Lower lobe of right lung (tissue), 2 donors: ENCODE data around the gene HIBCH. TPM values are rescaled to one million over a fixed set of nuclear protein-coding genes. Genes with fewer than 3 reads are reported as not detected.
A peak's percentile ranks its signal among the peaks of the same experiment; 100 is the strongest.

ENCODE experiments used
- ATAC-seq, 2 donors: fragments of 200-7000 bp; cut with Tn5 transposase; one replicate each; pipeline ENCODE4 v1.9.1; 2020 to 2022; ENCODE audit warnings: mild to moderate bottlenecking in 2 of 2, moderate library complexity in 2 of 2
- DNase-seq: peaks from one replicate; pipeline ENCODE4 v3.0.0-alpha.2; 2020
- H3K27ac ChIP-seq: fragments of 200-600 bp; one replicate; pipeline ENCODE4 v1.8.0; 2022
- H3K27me3 ChIP-seq: fragments of 200-600 bp; one replicate; pipeline ENCODE4 v1.8.0; 2022; ENCODE audit warnings: low read depth
- H3K36me3 ChIP-seq: fragments of 200-600 bp; one replicate; pipeline ENCODE4 v1.8.0; 2022; ENCODE audit warnings: mild to moderate bottlenecking
- H3K4me1 ChIP-seq: fragments of 200-600 bp; one replicate; pipeline ENCODE4 v1.8.0; 2022
- H3K4me3 ChIP-seq: fragments of 200-600 bp; one replicate; pipeline ENCODE4 v1.8.0; 2022; ENCODE audit warnings: mild to moderate bottlenecking
- H3K9me3 ChIP-seq: fragments of 200-600 bp; one replicate; pipeline ENCODE4 v1.8.0; 2022
- intact Hi-C: fragments of 100-400 bp; cut with DNase I; formaldehyde crosslinking; loops from one replicate; pipeline ENCODE4 v1.11.0; 2022
- total RNA-seq: library from RNA; stranded (reverse); fragmentation: NEBNext Ultra II Directional; extraction: Animal tissue kit (Norgen Biotek cat#: 25700); gene quantifications from one replicate; pipeline ENCODE4 v1.2.1, GENCODE V29; 2021
- TF ChIP-seq, protein P1 (sequence below): fragments of 200-600 bp; IDR thresholded peaks from one replicate; pipeline ENCODE4 v1.8.0; 2022; ENCODE audit warnings: antibody characterized with exemption, mild to moderate bottlenecking
- donor health status: DM: no; HTN: yes; CAD: no; lungs with severe emphysema.

Gene HIBCH
- total RNA-seq, 1 donor from 2014 or later: 24.3 TPM

DNA sequence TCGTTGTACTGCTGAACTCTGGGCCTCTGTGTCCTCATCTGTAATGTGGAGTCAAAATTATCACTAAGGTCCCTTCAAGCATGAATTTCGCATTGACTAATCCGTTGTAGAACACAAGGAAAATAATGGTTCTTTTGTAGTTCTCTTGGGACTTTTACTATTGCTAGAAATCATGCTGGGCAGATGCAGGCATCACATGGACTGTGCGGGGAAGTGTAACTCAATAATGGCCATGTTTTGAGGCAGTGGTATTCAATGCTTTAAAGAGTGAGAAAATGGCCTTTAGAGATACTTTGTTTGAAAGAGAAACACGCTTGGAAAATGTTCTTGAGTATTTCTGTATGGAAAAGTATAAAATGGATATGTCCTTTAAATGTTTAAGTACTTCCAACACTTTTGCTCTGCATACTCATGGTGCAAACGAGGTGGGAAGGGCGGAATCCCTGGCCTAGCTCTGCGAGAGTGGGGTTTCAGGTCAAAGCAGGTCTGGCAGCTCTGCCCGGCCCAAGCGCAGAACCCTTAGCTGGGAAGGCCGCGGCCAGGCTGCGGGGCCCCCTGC lies 139.8 kb downstream of the HIBCH start:
- no peak for DNase-seq
- Histone ChIP-seq H3K9me3 (no peaks in the 10 kb centered on the region), H3K4me1 (peaks cover 6% of the 10 kb centered on the region), H3K4me3 (peak overlapping the region; percentile 70), H3K27ac (peak overlapping the region; percentile 66), H3K36me3 (no peaks in the 10 kb centered on the region), H3K27me3 (no peaks in the 10 kb centered on the region)
- TF ChIP-seq, protein P1, sequence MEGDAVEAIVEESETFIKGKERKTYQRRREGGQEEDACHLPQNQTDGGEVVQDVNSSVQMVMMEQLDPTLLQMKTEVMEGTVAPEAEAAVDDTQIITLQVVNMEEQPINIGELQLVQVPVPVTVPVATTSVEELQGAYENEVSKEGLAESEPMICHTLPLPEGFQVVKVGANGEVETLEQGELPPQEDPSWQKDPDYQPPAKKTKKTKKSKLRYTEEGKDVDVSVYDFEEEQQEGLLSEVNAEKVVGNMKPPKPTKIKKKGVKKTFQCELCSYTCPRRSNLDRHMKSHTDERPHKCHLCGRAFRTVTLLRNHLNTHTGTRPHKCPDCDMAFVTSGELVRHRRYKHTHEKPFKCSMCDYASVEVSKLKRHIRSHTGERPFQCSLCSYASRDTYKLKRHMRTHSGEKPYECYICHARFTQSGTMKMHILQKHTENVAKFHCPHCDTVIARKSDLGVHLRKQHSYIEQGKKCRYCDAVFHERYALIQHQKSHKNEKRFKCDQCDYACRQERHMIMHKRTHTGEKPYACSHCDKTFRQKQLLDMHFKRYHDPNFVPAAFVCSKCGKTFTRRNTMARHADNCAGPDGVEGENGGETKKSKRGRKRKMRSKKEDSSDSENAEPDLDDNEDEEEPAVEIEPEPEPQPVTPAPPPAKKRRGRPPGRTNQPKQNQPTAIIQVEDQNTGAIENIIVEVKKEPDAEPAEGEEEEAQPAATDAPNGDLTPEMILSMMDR: no peak
- intact Hi-C loops: no loop called here
- no peak for ATAC-seq

DNA sequence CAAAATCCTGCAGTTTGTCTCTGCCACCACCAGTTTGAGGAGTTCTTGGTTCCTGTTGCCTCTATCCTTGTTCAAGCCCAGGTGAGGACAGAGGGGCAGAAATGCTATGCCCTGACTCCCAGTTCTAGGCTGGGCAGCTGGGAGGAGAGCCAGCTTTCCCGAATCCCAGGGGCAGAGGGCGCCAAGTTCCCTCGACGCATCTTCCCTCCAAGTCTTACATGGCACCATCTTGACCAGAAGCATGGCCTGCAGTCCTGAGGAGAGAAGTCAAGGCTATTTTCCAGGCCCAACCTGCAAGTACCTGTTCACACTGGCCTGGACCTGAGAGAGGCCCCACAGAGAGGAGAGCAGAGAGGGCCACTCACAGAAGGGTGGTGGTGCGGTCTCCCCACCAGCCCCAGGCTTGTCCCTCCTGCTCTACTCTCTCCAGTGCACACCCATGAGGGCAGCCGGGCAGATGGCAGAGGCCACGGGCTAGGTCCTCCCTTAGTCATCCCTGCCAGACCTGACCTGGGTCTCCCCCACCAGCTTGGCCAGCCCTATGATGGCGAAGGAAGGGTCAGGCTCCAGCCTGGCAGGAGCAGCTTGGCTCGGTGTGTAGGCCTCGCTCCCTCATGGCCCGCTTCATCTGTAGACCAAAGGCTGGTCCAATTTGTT lies 141.4 kb downstream of the HIBCH start:
- intact Hi-C loops: no loop called here
- Histone ChIP-seq H3K27ac (no peak overlapping the region), H3K9me3 (no peaks in the 10 kb centered on the region), H3K4me3 (no peak overlapping the region), H3K36me3 (no peaks in the 10 kb centered on the region), H3K27me3 (no peaks in the 10 kb centered on the region), H3K4me1 (peaks cover 6% of the 10 kb centered on the region)
- no peak for DNase-seq
- ATAC-seq: no peak
- TF ChIP-seq, protein P1: no peak

DNA sequence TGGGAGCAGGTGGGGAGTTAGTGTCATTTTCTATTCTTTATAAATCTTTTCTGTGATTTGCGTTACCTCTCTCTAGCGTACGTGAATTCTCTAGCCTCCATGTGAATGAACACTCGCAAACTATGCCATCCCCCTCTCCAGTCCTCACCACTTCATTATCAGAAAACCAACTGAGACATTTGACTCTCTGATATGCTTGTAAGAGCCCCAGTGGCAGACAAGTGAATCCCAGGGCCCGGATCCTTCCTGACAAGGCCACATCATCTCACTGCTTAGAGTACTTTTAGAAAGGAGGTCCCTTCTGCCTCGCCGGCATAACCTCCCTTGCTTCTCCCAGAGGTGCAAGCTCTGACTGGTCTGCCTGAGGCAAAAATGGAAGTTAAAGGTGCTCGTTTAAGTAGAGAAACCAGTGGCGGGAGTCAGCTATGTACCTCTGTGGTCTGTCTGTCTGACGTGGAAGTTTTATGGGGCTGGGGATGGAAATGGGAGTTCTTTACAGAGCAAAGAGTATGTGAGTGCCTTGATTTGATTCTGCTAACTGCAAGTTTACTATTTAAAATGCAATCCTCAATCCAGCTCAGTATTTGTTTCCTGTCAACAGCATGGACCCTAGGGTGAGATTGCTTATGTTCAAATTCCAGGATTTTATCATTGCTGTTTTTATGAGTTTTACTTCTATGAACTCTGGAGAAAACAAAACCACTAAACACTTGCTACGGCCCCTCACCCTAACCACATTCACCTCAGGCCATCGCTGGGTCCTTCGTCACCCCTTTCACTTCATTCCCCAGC lies 142.2 kb downstream of the HIBCH start:
- intact Hi-C loops: no loop called here
- no peak overlapping the region for H3K27ac ChIP-seq
- H3K9me3 ChIP-seq: no peaks in the 10 kb centered on the region
- TF ChIP-seq, protein P1: no peak
- H3K36me3 ChIP-seq: no peaks in the 10 kb centered on the region
- peaks cover 6% of the 10 kb centered on the region for H3K4me1 ChIP-seq
- no peak overlapping the region for H3K4me3 ChIP-seq
- no peaks in the 10 kb centered on the region for H3K27me3 ChIP-seq
- DNase-seq (no peak), ATAC-seq (no peak)

DNA sequence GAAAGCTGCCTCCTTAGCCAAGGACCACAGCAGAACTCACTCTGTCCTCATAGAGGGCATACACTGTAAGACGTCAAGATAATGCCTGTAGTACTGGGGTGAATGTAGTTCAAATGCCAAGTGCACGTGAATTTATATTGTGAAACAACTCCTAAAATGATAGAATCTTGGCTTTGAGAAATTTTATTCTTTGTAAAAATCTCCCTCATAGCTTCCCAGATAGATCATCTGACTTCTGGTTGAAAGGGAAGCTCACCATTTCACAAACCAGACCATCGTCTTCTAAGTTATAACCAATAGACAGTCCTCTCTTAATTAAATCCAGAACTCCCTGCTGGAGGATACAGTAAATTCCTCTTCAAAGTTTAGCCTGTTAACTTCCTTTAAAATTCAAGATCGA lies 146.2 kb downstream of the HIBCH start:
- ATAC-seq (no peak), DNase-seq (no peak)
- no peak overlapping the region for H3K27ac ChIP-seq
- no peaks in the 10 kb centered on the region for H3K27me3 ChIP-seq
- H3K4me3 ChIP-seq: no peak overlapping the region
- H3K9me3 ChIP-seq: no peaks in the 10 kb centered on the region
- no peaks in the 10 kb centered on the region for H3K4me1 ChIP-seq
- H3K36me3 ChIP-seq: no peaks in the 10 kb centered on the region
- intact Hi-C loops: no loop called here
- TF ChIP-seq, protein P1: no peak

DNA sequence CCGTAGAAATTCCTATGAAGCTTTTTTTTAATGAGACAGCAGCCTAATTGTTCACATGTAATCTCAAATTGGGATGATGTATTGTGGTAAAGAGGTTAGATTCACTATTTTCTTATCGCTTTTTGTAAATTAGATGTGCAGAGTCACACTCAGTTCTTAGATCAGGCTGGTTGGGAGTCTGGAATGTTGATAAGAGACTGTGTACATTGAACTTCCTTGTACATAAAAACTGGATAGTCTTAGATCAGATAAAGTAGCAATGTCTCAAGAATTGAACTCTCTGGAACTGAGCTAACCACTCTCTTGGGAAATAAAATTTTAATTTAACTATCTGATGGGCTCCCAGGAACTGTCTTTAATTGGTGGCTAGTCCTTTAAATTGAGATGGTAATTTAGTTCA lies 149.0 kb downstream of the HIBCH start:
- no peak overlapping the region for H3K4me3 ChIP-seq
- no peaks in the 10 kb centered on the region for H3K9me3 ChIP-seq
- TF ChIP-seq, protein P1: no peak
- intact Hi-C loops: no loop called here
- ATAC-seq: no peak
- no peaks in the 10 kb centered on the region for H3K27me3 ChIP-seq
- no peak for DNase-seq
- H3K27ac ChIP-seq: no peak overlapping the region
- no peaks in the 10 kb centered on the region for H3K36me3 ChIP-seq
- no peaks in the 10 kb centered on the region for H3K4me1 ChIP-seq
